ENCODE data around the gene BPIFA2.

Gene BPIFA2

DNA sequence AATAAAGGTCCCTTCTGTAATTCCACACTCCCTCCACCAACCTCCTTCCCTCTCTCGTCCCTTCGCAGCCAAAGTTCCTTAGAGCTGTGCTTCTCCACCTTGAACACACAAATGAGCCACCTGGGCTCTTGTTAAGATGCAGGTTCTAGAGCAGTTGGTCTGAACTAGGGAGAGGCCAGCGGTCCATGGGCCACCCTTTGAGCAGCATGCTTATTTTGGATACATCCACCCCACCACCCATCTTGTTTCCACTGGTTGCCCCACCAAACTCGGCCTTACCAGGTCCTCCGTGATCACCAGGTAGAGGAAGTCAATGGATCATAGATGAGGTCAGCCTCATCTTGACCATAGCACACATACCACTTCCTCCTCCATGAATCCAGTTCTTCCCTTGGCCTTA, 7.3 kb upstream of the BPIFA2 start:
- Histone ChIP-seq H3K27ac (ENCODE audit: low read length) (no peak overlapping the region), H3K9me3 (ENCODE audit: insufficient read depth, low read length) (no peaks in the 10 kb centered on the region), H3K4me3 (ENCODE audit: low read length) (no peak overlapping the region), H3K79me2 (ENCODE audit: low read length) (no peaks in the 10 kb centered on the region), H3K4me1 (ENCODE audit: low read length) (no peaks in the 10 kb centered on the region), H3K36me3 (replicated peaks; ENCODE audit: low read depth, low read length) (no peaks in the 10 kb centered on the region), H4K20me1 (ENCODE audit: insufficient read depth, low read length) (no peaks in the 10 kb centered on the region), H3K9ac (ENCODE audit: low read length) (no peak overlapping the region), H3K27me3 (ENCODE audit: low read depth, low read length) (peaks cover 33% of the 10 kb centered on the region), H2AFZ (ENCODE audit: low read depth, low read length) (no peak overlapping the region), H3K4me2 (ENCODE audit: low read length) (no peak overlapping the region)
- TF ChIP-seq EZH2phosphoT487 (IDR thresholded peaks at IDR 0.05; ENCODE audit: low read depth): no peak
- TF ChIP-seq, protein P1, sequence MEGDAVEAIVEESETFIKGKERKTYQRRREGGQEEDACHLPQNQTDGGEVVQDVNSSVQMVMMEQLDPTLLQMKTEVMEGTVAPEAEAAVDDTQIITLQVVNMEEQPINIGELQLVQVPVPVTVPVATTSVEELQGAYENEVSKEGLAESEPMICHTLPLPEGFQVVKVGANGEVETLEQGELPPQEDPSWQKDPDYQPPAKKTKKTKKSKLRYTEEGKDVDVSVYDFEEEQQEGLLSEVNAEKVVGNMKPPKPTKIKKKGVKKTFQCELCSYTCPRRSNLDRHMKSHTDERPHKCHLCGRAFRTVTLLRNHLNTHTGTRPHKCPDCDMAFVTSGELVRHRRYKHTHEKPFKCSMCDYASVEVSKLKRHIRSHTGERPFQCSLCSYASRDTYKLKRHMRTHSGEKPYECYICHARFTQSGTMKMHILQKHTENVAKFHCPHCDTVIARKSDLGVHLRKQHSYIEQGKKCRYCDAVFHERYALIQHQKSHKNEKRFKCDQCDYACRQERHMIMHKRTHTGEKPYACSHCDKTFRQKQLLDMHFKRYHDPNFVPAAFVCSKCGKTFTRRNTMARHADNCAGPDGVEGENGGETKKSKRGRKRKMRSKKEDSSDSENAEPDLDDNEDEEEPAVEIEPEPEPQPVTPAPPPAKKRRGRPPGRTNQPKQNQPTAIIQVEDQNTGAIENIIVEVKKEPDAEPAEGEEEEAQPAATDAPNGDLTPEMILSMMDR (IDR thresholded peaks at IDR 0.05; ENCODE audit: low read depth, low read length): no peak

- H3K27ac ChIP-seq (ENCODE audit: low read length): no peak overlapping the region
- no peak overlapping the region for H3K4me2 ChIP-seq (ENCODE audit: low read length)
- no peaks in the 10 kb centered on the region for H3K79me2 ChIP-seq (ENCODE audit: low read length)
- no peaks in the 10 kb centered on the region for H3K9me3 ChIP-seq (ENCODE audit: insufficient read depth, low read length)
- H3K9ac ChIP-seq (ENCODE audit: low read length): no peak overlapping the region
- no peak overlapping the region for H3K4me3 ChIP-seq (ENCODE audit: low read length)
- H3K36me3 ChIP-seq (replicated peaks; ENCODE audit: low read depth, low read length): no peaks in the 10 kb centered on the region
- no peaks in the 10 kb centered on the region for H3K4me1 ChIP-seq (ENCODE audit: low read length)
- no peaks in the 10 kb centered on the region for H4K20me1 ChIP-seq (ENCODE audit: insufficient read depth, low read length)
- H2AFZ ChIP-seq (ENCODE audit: low read depth, low read length): no peak overlapping the region
- peaks cover 18% of the 10 kb centered on the region for H3K27me3 ChIP-seq (ENCODE audit: low read depth, low read length)
- TF ChIP-seq, protein P1 (IDR thresholded peaks at IDR 0.05; ENCODE audit: low read depth, low read length): no peak
- no peak for TF ChIP-seq EZH2phosphoT487 (IDR thresholded peaks at IDR 0.05; ENCODE audit: low read depth)
These were observed 5.6 kb upstream of the BPIFA2 start for GRCh38 chr20:33162313-33162712.

- Histone ChIP-seq H2AFZ (ENCODE audit: low read depth, low read length) (no peak overlapping the region), H3K4me3 (ENCODE audit: low read length) (no peak overlapping the region), H3K27me3 (ENCODE audit: low read depth, low read length) (peaks cover 15% of the 10 kb centered on the region; the same call in 1 of the 2 replicates), H3K9ac (ENCODE audit: low read length) (no peak overlapping the region), H3K4me1 (ENCODE audit: low read length) (no peaks in the 10 kb centered on the region), H3K27ac (ENCODE audit: low read length) (no peak overlapping the region), H3K9me3 (ENCODE audit: insufficient read depth, low read length) (no peaks in the 10 kb centered on the region), H4K20me1 (ENCODE audit: insufficient read depth, low read length) (no peaks in the 10 kb centered on the region), H3K4me2 (ENCODE audit: low read length) (no peak overlapping the region), H3K36me3 (replicated peaks; ENCODE audit: low read depth, low read length) (no peaks in the 10 kb centered on the region), H3K79me2 (ENCODE audit: low read length) (no peaks in the 10 kb centered on the region)
- TF ChIP-seq EZH2phosphoT487 (IDR thresholded peaks at IDR 0.05; ENCODE audit: low read depth): no peak
- TF ChIP-seq, protein P1 (IDR thresholded peaks at IDR 0.05; ENCODE audit: low read depth, low read length): no peak
These were observed 5.2 kb upstream of the BPIFA2 start for GRCh38 chr20:33162753-33163152.

GRCh38 chr20:33163856-33164762, 3.9 kb upstream of the BPIFA2 start:
- Histone ChIP-seq H3K9me3 (ENCODE audit: insufficient read depth, low read length) (no peaks in the 10 kb centered on the region), H3K9ac (ENCODE audit: low read length) (no peak overlapping the region), H3K27me3 (ENCODE audit: low read depth, low read length) (peaks cover 17% of the 10 kb centered on the region; the same call in 1 of the 2 replicates), H3K4me1 (ENCODE audit: low read length) (no peaks in the 10 kb centered on the region), H3K79me2 (ENCODE audit: low read length) (no peaks in the 10 kb centered on the region), H3K4me2 (ENCODE audit: low read length) (no peak overlapping the region), H3K4me3 (ENCODE audit: low read length) (no peak overlapping the region), H3K36me3 (replicated peaks; ENCODE audit: low read depth, low read length) (no peaks in the 10 kb centered on the region), H2AFZ (ENCODE audit: low read depth, low read length) (no peak overlapping the region), H4K20me1 (ENCODE audit: insufficient read depth, low read length) (no peaks in the 10 kb centered on the region), H3K27ac (ENCODE audit: low read length) (no peak overlapping the region)
- no peak for TF ChIP-seq EZH2phosphoT487 (IDR thresholded peaks at IDR 0.05; ENCODE audit: low read depth)
- TF ChIP-seq, protein P1 (IDR thresholded peaks at IDR 0.05; ENCODE audit: low read depth, low read length): no peak

Data from OCI-LY3 (cell line).